Activated naive CD8-positive, alpha-beta T cell treated with anti-CD3 and anti-CD28 coated beads, Interleukin-2, amount 50 U/mL, for 24 hours (primary cell): Measurements from ENCODE around the gene STARD4.

ENCODE experiments used
- ATAC-seq: fragments of 150-1000 bp; cut with Tn5 transposase; one replicate; pipeline ENCODE4 v1.10.0; 2021
- DNase-seq: peaks from one replicate; pipeline ENCODE4 v3.0.0; 2021
- H3K27ac Mint-ChIP-seq: one replicate; pipeline ENCODE4 v1.8.0; 2021; ENCODE audit warnings: mild to moderate bottlenecking, mixed read lengths
- H3K27me3 Mint-ChIP-seq: one replicate; pipeline ENCODE4 v1.8.0; 2021; ENCODE audit warnings: mixed read lengths
- H3K36me3 Mint-ChIP-seq: one replicate; pipeline ENCODE4 v1.8.0; 2021; ENCODE audit warnings: low read depth, mixed read lengths
- H3K4me1 Mint-ChIP-seq: one replicate; pipeline ENCODE4 v1.8.0; 2021; ENCODE audit warnings: mixed read lengths
- H3K4me3 Mint-ChIP-seq: one replicate; pipeline ENCODE4 v1.8.0; 2021; ENCODE audit warnings: mild to moderate bottlenecking, moderate library complexity, mixed read lengths
- H3K9me3 Mint-ChIP-seq: one replicate; pipeline ENCODE4 v1.8.0; 2021; ENCODE audit warnings: mixed read lengths

Gene STARD4

DNA sequence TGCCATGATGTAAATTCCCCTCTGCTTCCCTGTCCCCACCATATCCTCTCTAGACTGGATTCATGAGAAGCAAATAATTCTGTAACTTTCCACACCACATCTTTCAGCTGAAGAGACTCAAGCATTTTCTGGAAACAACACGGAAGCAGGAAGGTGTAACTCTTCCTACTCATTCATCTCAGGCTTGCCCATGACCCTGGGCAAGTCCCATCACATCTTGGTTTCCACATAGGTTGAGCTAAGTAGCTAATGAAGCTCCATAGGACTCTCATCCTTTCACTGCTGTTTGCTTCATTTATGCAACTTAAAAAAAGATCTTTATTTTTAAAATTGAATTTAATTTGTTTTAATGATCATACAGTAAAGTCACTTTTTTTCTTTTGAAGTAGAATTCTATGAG, 32.7 kb upstream of the STARD4 start:
- ATAC-seq (no peak), DNase-seq (no peak)
- H3K36me3 Mint-ChIP-seq = no peaks in the 10 kb centered on the region
- no peaks in the 10 kb centered on the region for H3K4me1 Mint-ChIP-seq
- H3K9me3 Mint-ChIP-seq = no peaks in the 10 kb centered on the region
- H3K27me3 Mint-ChIP-seq = peaks cover 8% of the 10 kb centered on the region
- no peak overlapping the region for H3K4me3 Mint-ChIP-seq
- no peak overlapping the region for H3K27ac Mint-ChIP-seq

DNA sequence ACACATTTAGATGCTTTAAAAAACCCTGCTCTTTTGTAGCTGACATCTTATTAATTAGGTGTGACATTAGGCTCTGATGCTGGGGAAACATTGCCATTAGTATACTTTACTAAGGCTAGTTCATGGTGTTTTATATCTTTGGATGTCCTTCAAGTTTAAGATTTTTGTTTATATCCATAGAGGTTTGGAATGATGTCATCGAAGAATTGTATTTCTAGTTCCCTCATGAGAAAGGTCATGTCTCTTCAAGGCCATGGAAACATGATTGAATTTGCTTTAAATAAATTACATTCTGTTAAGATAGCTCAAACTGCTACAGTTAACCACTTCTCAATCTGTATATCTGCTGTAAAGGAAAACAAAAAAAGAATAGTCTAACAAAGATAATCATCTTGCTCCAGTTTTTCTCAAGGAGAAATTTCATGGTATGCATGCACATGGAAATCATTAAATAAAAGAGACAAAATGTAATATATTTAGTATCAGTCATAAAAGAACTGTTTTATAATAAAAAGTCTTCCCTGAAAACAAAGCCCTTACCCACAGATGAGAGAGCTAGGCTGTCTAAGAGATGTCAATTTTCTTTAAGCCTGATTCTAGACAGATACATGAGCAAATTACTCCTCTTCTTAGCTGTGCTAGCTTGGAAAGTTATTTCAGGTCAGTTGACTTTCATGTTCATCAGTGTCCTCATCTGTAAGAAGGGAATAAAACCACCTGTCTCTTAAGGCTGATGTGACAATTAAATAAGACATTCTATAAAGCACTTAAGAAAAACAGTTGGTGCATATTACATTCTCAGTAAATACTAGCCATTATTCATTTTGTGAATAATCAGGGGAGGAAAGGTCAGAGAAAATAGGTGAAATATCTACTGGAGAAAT, 25.0 kb upstream of the STARD4 start:
- Mint-ChIP-seq H3K9me3 (no peaks in the 10 kb centered on the region), H3K27ac (no peak overlapping the region), H3K4me3 (no peak overlapping the region), H3K27me3 (peaks cover 17% of the 10 kb centered on the region), H3K4me1 (no peaks in the 10 kb centered on the region), H3K36me3 (no peaks in the 10 kb centered on the region)
- ATAC-seq (no peak), DNase-seq (no peak)

GRCh38 chr5:111535879-111536549, 23.7 kb upstream of the STARD4 start:
- Mint-ChIP-seq H3K36me3 (no peaks in the 10 kb centered on the region), H3K9me3 (no peaks in the 10 kb centered on the region), H3K27ac (no peak overlapping the region), H3K27me3 (peaks cover 17% of the 10 kb centered on the region), H3K4me1 (peaks cover 6% of the 10 kb centered on the region), H3K4me3 (no peak overlapping the region)
- ATAC-seq = no peak
- DNase-seq = no peak

DNA sequence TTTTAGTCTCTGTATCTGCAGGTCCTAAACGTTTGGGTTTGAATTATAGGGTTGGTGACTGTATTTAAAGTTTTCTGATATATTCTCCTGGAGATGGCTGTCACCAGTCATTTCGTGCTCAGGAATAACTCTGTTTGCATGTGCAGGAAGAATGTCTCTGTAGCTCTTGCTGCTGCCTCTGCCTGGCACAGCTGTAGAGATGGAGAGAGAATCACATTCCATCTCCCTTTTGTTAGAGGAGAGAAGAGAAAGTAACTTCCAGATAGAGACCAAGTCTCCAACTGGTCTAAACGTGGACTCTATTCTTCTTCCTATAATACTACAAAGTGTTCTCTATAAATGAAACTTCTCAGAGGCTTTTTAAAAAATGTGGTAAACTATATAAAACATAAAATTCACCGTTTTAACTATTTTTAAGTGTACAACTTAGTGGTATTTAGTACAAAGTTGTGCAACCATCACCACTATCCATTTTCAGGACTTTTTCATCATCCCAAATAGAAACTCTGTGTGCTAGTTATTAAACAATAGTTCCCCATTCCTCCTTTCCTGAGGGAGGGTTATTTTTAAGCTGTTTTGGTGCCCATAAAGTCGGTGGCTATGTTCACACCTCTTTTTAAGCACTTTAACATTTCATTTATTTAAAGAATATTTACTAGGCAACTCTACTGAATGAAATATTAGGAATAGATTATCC, 20.7 kb upstream of the STARD4 start:
- H3K4me1 Mint-ChIP-seq = peaks cover 22% of the 10 kb centered on the region
- H3K36me3 Mint-ChIP-seq = peaks cover 2% of the 10 kb centered on the region
- no peaks in the 10 kb centered on the region for H3K9me3 Mint-ChIP-seq
- ATAC-seq (no peak), DNase-seq (no peak)
- peaks cover 6% of the 10 kb centered on the region for H3K27me3 Mint-ChIP-seq
- no peak overlapping the region for H3K4me3 Mint-ChIP-seq
- H3K27ac Mint-ChIP-seq = no peak overlapping the region

DNA sequence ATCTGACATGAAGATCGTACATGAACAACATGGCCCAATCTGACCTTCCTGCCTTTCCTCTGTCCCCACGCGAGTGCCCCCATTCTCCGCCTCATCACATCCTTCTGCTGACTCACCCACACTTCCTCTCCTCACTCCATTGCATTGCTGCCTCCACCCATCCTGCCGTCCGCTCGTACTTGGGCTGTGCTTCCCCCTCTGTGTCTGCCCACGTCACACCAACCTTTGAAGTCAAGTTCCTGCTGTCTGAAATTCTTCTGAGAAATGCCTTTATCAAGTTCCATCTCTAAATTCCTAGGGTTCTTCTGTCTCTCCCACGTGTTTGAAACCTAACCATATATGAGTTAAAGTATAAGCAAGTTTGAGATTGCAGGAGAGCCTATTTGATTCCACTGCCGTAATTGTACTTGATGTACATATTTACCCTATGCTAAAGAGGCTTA, 18.0 kb upstream of the STARD4 start:
- DNase-seq (peak; percentile 81), ATAC-seq (peak; percentile 100)
- peak overlapping the region; percentile 94 for H3K27ac Mint-ChIP-seq
- no peaks in the 10 kb centered on the region for H3K9me3 Mint-ChIP-seq
- H3K4me3 Mint-ChIP-seq = peak overlapping the region; percentile 63
- no peaks in the 10 kb centered on the region for H3K27me3 Mint-ChIP-seq
- H3K4me1 Mint-ChIP-seq = peaks cover 22% of the 10 kb centered on the region
- peaks cover 2% of the 10 kb centered on the region for H3K36me3 Mint-ChIP-seq

- no peak overlapping the region for H3K27ac Mint-ChIP-seq
- peaks cover 22% of the 10 kb centered on the region for H3K4me1 Mint-ChIP-seq
- DNase-seq = no peak
- ATAC-seq = no peak
- H3K4me3 Mint-ChIP-seq = no peak overlapping the region
- no peaks in the 10 kb centered on the region for H3K9me3 Mint-ChIP-seq
- H3K27me3 Mint-ChIP-seq = no peaks in the 10 kb centered on the region
- peaks cover 2% of the 10 kb centered on the region for H3K36me3 Mint-ChIP-seq
These were observed 15.7 kb upstream of the STARD4 start for GRCh38 chr5:111528056-111528455.

- Mint-ChIP-seq H3K27ac (no peak overlapping the region), H3K4me1 (peaks cover 2% of the 10 kb centered on the region), H3K4me3 (no peak overlapping the region), H3K36me3 (no peaks in the 10 kb centered on the region), H3K27me3 (peaks cover 1% of the 10 kb centered on the region), H3K9me3 (no peaks in the 10 kb centered on the region)
- ATAC-seq (no peak), DNase-seq (no peak)
These were observed 8.6 kb upstream of the STARD4 start for GRCh38 chr5:111520908-111521307.

DNA sequence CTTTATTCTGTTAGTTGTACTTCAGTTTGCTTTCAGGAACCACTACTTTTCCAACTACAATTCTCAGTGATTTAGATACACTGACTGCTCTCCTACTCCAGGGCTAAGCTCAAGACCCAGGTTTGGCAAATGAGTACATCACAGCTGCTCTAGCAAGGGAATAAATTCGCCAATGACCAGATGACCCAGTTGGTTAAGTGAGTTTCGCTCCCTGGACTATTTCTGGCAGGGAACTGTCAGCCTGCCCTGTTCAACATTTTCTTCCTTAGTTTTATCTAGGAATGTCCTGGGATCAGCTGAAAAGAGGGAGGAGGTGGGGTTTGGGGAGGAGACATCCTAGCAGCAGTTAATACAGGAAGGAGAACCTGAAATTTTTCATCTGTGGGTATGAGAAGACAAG, 6.4 kb upstream of the STARD4 start:
- ATAC-seq = no peak
- Mint-ChIP-seq H3K4me3 (no peak overlapping the region), H3K4me1 (peaks cover 11% of the 10 kb centered on the region), H3K36me3 (no peaks in the 10 kb centered on the region), H3K27ac (no peak overlapping the region), H3K9me3 (no peaks in the 10 kb centered on the region), H3K27me3 (peaks cover 1% of the 10 kb centered on the region)
- no peak for DNase-seq

DNA sequence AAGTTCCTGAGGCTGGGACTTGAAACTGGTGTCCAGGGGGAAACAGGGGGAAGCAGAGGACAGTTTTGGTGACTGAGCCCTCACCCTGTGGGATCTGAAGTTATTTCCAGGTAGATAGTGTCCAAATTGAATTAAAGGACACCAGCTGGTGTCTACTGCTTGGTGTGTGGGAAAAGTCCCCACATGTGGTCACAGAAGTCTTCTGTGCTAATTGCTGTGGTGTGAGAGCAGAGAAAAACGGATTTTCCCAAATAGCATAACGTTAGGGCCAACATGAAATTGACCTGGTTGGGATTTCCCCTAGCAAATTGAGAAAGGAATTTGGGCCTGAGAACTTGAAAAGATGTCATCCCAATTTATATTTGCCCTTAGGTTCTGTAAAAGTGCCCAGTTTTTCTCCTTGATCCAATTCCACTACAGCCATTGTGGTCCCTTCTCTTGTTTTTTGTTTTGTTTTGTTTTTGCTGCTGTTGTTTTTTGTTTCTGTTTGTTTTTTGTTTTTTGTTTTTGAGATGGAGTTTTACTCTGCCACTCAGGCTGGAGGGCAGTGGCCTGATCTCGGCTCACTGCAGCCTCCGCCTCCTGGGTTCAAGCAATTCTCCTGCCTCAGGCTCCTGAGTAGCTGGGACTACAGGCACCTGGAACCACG, 5.6 kb upstream of the STARD4 start:
- H3K9me3 Mint-ChIP-seq = no peaks in the 10 kb centered on the region
- H3K27ac Mint-ChIP-seq = no peak overlapping the region

GRCh38 chr5:111514087-111514486, 1.8 kb upstream of the STARD4 start:
- Mint-ChIP-seq H3K4me1 (peaks cover 42% of the 10 kb centered on the region), H3K4me3 (no peak overlapping the region), H3K9me3 (no peaks in the 10 kb centered on the region), H3K27me3 (peaks cover 4% of the 10 kb centered on the region), H3K27ac (peak overlapping the region; percentile 53), H3K36me3 (peaks cover 8% of the 10 kb centered on the region)
- ATAC-seq (no peak), DNase-seq (no peak)

More for the DNA sequence above, 5.6 kb upstream of the STARD4 start:
- H3K4me1 Mint-ChIP-seq = peaks cover 17% of the 10 kb centered on the region
- ATAC-seq (no peak), DNase-seq (no peak)
- H3K36me3 Mint-ChIP-seq = no peaks in the 10 kb centered on the region
- H3K4me3 Mint-ChIP-seq = no peak overlapping the region
- peaks cover 1% of the 10 kb centered on the region for H3K27me3 Mint-ChIP-seq

DNA sequence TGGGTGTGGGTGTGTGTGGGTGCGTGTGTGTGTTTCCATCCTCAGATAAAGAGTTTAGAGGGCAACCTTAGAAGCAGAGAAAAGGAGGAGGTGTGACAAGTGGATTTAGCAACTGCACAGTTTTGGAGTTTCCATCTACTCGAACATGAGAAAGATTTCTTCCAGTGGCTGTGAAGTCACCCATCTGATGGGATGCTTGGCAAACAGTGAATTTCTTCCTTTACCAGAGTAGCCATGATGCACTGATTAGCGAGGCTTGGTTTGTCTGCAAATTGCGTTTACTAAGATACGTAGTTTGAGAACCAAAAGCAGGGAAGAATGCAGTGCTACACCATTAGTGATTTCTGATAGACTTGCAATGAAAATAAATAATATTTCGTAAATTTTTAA, 791 bp upstream of the STARD4 start:
- peaks cover 4% of the 10 kb centered on the region for H3K27me3 Mint-ChIP-seq
- H3K4me1 Mint-ChIP-seq = peaks cover 50% of the 10 kb centered on the region
- H3K36me3 Mint-ChIP-seq = peaks cover 10% of the 10 kb centered on the region
- no peak for DNase-seq
- peak overlapping the region; percentile 99 for H3K27ac Mint-ChIP-seq
- H3K4me3 Mint-ChIP-seq = peak overlapping the region; percentile 89
- H3K9me3 Mint-ChIP-seq = no peaks in the 10 kb centered on the region
- ATAC-seq = peak; percentile 25

DNA sequence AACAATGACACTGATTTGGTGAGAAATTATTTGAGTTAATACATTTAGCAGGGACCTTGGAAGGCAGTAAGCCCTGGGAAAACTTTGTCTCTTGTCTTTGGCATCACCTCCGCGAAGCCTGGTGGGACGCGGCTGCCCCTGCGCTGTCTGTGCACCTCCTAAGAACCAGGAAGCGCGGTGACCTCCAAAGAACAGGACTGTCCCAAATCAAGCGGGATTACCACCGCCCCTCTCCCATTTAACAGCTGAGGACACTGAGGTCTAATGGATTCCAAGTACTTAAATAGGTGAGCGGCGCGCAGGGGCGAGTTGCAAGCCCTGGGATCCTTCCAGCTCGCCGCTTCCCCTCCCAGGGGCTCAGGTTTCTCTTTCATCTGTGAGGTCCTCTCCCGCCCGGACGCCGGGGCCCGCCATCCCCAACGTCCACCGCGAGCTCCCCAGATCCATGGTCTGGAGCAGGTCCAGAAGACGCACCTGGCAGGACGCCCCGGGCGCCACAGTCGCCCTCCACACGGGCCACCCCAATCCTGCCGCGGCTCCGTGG, 432 bp downstream of the STARD4 start:
- peaks cover 10% of the 10 kb centered on the region for H3K36me3 Mint-ChIP-seq
- ATAC-seq (peak; percentile 1), DNase-seq (peak; percentile 29)
- peaks cover 59% of the 10 kb centered on the region for H3K4me1 Mint-ChIP-seq
- H3K9me3 Mint-ChIP-seq = no peaks in the 10 kb centered on the region
- peak overlapping the region; percentile 99 for H3K27ac Mint-ChIP-seq
- H3K4me3 Mint-ChIP-seq = peak overlapping the region; percentile 89
- H3K27me3 Mint-ChIP-seq = peaks cover 4% of the 10 kb centered on the region

DNA sequence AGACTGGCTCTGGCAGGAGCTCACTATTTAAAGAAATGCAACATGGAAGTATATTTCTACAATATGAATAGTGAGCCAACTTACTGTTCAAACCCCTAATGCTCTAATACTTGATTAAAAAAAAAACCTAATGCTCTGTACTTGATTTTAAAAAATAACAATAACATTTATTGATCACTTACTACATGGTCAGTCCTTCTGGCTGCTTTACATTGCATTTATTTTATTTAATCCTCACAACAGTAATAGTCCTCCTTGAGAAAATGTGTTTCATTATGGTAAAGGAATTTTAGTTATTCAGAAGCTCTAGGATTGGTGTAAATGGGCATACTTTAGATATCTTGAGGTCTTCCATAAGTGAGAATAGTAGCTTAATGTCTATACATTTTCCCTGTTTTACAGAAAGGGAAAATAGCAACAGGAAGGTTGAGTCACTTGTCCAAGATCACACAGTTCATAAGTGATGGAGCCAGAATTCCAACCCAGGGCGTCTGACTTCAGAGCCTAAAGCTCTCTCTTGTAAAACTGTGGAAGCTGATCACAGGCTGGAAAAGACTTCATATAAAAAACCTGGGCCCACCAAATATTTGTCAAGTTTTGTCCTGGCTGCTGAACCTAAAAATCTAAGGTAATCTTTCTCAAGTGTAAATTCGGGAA, 1.0 kb downstream of the STARD4 start:
- ATAC-seq = no peak

GRCh38 chr5:111509119-111509518, 3.2 kb downstream of the STARD4 start:
- DNase-seq (no peak), ATAC-seq (no peak)
- Mint-ChIP-seq H3K27ac (peak overlapping the region; percentile 74), H3K9me3 (no peaks in the 10 kb centered on the region), H3K27me3 (peaks cover 4% of the 10 kb centered on the region), H3K4me1 (peaks cover 53% of the 10 kb centered on the region), H3K4me3 (peak overlapping the region; percentile 89), H3K36me3 (peaks cover 25% of the 10 kb centered on the region)

More for the DNA sequence above, 1.0 kb downstream of the STARD4 start:
- H3K27me3 Mint-ChIP-seq = peaks cover 4% of the 10 kb centered on the region
- peak overlapping the region; percentile 89 for H3K4me3 Mint-ChIP-seq
- DNase-seq = no peak
- peak overlapping the region; percentile 99 for H3K27ac Mint-ChIP-seq
- peaks cover 13% of the 10 kb centered on the region for H3K36me3 Mint-ChIP-seq
- no peaks in the 10 kb centered on the region for H3K9me3 Mint-ChIP-seq
- H3K4me1 Mint-ChIP-seq = peaks cover 59% of the 10 kb centered on the region
